ENCODE data around the gene ARHGEF3.

GRCh38 chr3:56775445-56775837, 26.3 kb downstream of the ARHGEF3 start:
- no peak for TF ChIP-seq CTCF (conservative IDR thresholded peaks at IDR 0.05)
- no peak for TF ChIP-seq ZFX (IDR thresholded peaks at IDR 0.05)
